HepG2 (cell line): ENCODE results near the gene RNF40. TPM values are rescaled to one million over a fixed set of nuclear protein-coding genes. Genes with fewer than 3 reads are reported as not detected.

Experiments used
- DZIP1 ChIP-seq: sonication (generic); formaldehyde crosslinking; IDR thresholded peaks from 2 replicates; pipeline ENCODE4 v1.5.0; 2020; ENCODE audit warnings: mild to moderate bottlenecking, missing genetic modification reagents
- ELF3 ChIP-seq: IDR thresholded peaks from 2 replicates; pipeline ENCODE4 v1.6.1; 2016; ENCODE audit warnings: missing genetic modification reagents, missing compliant biosample characterization
- GATA4 ChIP-seq: sonication (generic); IDR thresholded peaks from 2 replicates; pipeline ENCODE4 v1.6.1; 2016; ENCODE audit warnings: antibody characterized with exemption, low read depth, borderline replicate concordance
- HNRNPLL ChIP-seq: fragments of 200-400 bp; formaldehyde crosslinking; IDR thresholded peaks from 2 replicates; pipeline ENCODE4 v1.6.1; 2017; ENCODE audit warnings: mild to moderate bottlenecking, low read depth, low read length; ENCODE audit not compliant: poor library complexity, severe bottlenecking
- KDM6A ChIP-seq: IDR thresholded peaks from 2 replicates; pipeline ENCODE4 v1.6.1; 2016; ENCODE audit warnings: low read depth
- RXRB ChIP-seq: IDR thresholded peaks from 2 replicates; pipeline ENCODE4 v1.6.1; 2016; ENCODE audit warnings: borderline replicate concordance, missing genetic modification reagents, missing compliant biosample characterization
- SP2 ChIP-seq: sonication (generic); formaldehyde crosslinking; IDR thresholded peaks from 2 replicates; pipeline ENCODE4 v1.5.1; 2020; ENCODE audit warnings: mild to moderate bottlenecking, missing genetic modification reagents
- ZNF251 ChIP-seq: sonication (generic); formaldehyde crosslinking; IDR thresholded peaks from 2 replicates; pipeline ENCODE4 v1.9.0; 2021; ENCODE audit warnings: mild to moderate bottlenecking, missing genetic modification reagents
- ZNF335 ChIP-seq: sonication (generic); formaldehyde crosslinking; IDR thresholded peaks from 2 replicates; pipeline ENCODE4 v1.4.0; 2020; ENCODE audit warnings: missing genetic modification reagents
- ZNF441 ChIP-seq: sonication (generic); formaldehyde crosslinking; IDR thresholded peaks from 2 replicates; pipeline ENCODE4 v1.7.0; 2021; ENCODE audit warnings: missing genetic modification reagents, borderline replicate concordance
- ZNF530 ChIP-seq: sonication (generic); formaldehyde crosslinking; IDR thresholded peaks from 2 replicates; pipeline ENCODE4 v1.5.0; 2020; ENCODE audit warnings: low read depth, mild to moderate bottlenecking, missing genetic modification reagents
- ZNF619 ChIP-seq: sonication (generic); formaldehyde crosslinking; IDR thresholded peaks from 2 replicates; pipeline ENCODE4 v1.4.0; 2020; ENCODE audit warnings: mild to moderate bottlenecking, missing genetic modification reagents
- ZNF672 ChIP-seq: sonication (generic); formaldehyde crosslinking; IDR thresholded peaks from 2 replicates; pipeline ENCODE4 v1.8.1; 2022; ENCODE audit warnings: missing genetic modification reagents
- ZNF678 ChIP-seq: sonication (generic); formaldehyde crosslinking; IDR thresholded peaks from 2 replicates; pipeline ENCODE4 v1.4.0; 2020; ENCODE audit warnings: mild to moderate bottlenecking, missing genetic modification reagents
- polyA plus RNA-seq, 8 experiments: library from polyadenylated mRNA; depleted of rRNA in 3 of 8; stranded (reverse) in 7 of 8; unstranded in 1 of 8; fragments of >200 nt; fragmentation: Illumina TruSeq in 4 of 8; extraction: Trizol in 4 of 8; gene quantifications; 2 replicates each; pipeline versions ENCODE4 v1.2.1 to v1.2.3, GENCODE V29; 2011 to 2016; ENCODE audit warnings: low read depth in 4 of 8, missing spikeins in 1 of 8, mixed read lengths in 1 of 8; ENCODE audit not compliant: insufficient read depth in 1 of 8
- total RNA-seq, 5 experiments: library from RNA; depleted of rRNA; stranded (reverse); fragments of >200 nt; fragmentation: Illumina TruSeq; extraction: Trizol; gene quantifications; 2 replicates each; pipeline ENCODE4 v1.2.3, GENCODE V29; 2016; ENCODE audit warnings: low read depth in 1 of 5
- TF ChIP-seq, protein P1 (sequence below): IDR thresholded peaks from 2 replicates; pipeline ENCODE4 v1.6.1; 2016
- TF ChIP-seq, protein P2 (sequence below): fragments of 450-650 bp; IDR thresholded peaks from 2 replicates; pipeline ENCODE4 v1.6.1; 2016
- TF ChIP-seq, protein P3 (sequence below): sonication (generic); formaldehyde crosslinking; IDR thresholded peaks from 2 replicates; pipeline ENCODE4 v1.8.0; 2022; ENCODE audit warnings: missing genetic modification reagents, mild to moderate bottlenecking, inconsistent platforms, borderline replicate concordance
- TF ChIP-seq, protein P4 (sequence below): sonication (generic); formaldehyde crosslinking; IDR thresholded peaks from 2 replicates; pipeline ENCODE4 v1.4.0; 2020; ENCODE audit warnings: low read depth, missing genetic modification reagents

Gene RNF40
- total and polyA plus RNA-seq, 2 of the 13 experiments (the other 11 are each of a cell fraction or from before 2014, with no cell fraction given) = 84.0 to 85.6 TPM

GRCh38 chr16:30775392-30776188, 13.5 kb downstream of the RNF40 start (continued):
- TF ChIP-seq, protein P1, sequence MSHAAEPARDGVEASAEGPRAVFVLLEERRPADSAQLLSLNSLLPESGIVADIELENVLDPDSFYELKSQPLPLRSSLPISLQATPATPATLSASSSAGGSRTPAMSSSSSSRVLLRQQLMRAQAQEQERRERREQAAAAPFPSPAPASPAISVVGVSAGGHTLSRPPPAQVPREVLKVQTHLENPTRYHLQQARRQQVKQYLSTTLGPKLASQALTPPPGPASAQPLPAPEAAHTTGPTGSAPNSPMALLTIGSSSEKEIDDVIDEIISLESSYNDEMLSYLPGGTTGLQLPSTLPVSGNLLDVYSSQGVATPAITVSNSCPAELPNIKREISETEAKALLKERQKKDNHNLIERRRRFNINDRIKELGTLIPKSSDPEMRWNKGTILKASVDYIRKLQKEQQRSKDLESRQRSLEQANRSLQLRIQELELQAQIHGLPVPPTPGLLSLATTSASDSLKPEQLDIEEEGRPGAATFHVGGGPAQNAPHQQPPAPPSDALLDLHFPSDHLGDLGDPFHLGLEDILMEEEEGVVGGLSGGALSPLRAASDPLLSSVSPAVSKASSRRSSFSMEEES (CRISPR knock-in tag) = peak; percentile 79
- TF ChIP-seq ZNF619 (CRISPR knock-in tag) (peak; percentile 83; the same call in 1 of the 2 replicates), ZNF335 (CRISPR knock-in tag) (peak; percentile 20; the same call in 1 of the 2 replicates), KDM6A (CRISPR knock-in tag) (no peak), RXRB (peak; percentile 54; the same call in 1 of the 2 replicates), GATA4 (0 out of 2 replicates have a peak, but pooled peaks have one; percentile 51), ZNF441 (CRISPR knock-in tag) (0 out of 2 replicates have a peak, but pooled peaks have one; percentile 80), ZNF678 (peak; percentile 90; the same call in 1 of the 2 replicates), ELF3 (CRISPR knock-in tag) (peak; percentile 80), HNRNPLL (peak; percentile 87), ZNF530 (no peak), DZIP1 (CRISPR knock-in tag) (peak; percentile 75; the same call in 1 of the 2 replicates), ZNF672 (CRISPR knock-in tag) (no peak), SP2 (peak; percentile 5; the same call in 1 of the 2 replicates), ZNF251 (CRISPR knock-in tag) (0 out of 2 replicates have a peak, but pooled peaks have one; percentile 34)
- TF ChIP-seq, protein P2, sequence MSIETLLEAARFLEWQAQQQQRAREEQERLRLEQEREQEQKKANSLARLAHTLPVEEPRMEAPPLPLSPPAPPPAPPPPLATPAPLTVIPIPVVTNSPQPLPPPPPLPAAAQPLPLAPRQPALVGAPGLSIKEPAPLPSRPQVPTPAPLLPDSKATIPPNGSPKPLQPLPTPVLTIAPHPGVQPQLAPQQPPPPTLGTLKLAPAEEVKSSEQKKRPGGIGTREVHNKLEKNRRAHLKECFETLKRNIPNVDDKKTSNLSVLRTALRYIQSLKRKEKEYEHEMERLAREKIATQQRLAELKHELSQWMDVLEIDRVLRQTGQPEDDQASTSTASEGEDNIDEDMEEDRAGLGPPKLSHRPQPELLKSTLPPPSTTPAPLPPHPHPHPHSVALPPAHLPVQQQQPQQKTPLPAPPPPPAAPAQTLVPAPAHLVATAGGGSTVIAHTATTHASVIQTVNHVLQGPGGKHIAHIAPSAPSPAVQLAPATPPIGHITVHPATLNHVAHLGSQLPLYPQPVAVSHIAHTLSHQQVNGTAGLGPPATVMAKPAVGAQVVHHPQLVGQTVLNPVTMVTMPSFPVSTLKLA = peak; percentile 50
- TF ChIP-seq, protein P3, sequence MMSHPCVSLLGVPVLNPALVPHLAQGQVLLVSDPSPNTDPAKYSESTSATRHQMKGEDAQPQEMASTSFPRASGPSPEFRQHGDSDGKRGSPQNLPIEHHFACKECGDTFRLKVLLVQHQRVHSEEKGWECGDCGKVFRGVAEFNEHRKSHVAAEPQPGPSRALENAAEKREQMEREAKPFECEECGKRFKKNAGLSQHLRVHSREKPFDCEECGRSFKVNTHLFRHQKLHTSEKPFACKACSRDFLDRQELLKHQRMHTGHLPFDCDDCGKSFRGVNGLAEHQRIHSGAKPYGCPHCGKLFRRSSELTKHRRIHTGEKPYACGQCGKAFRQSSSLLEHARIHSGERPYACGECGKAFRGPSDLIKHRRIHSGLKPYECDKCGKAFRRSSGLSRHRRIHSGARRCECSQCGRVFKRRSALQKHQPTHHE = peak; percentile 84; the same call in 1 of the 2 replicates
- TF ChIP-seq, protein P4, sequence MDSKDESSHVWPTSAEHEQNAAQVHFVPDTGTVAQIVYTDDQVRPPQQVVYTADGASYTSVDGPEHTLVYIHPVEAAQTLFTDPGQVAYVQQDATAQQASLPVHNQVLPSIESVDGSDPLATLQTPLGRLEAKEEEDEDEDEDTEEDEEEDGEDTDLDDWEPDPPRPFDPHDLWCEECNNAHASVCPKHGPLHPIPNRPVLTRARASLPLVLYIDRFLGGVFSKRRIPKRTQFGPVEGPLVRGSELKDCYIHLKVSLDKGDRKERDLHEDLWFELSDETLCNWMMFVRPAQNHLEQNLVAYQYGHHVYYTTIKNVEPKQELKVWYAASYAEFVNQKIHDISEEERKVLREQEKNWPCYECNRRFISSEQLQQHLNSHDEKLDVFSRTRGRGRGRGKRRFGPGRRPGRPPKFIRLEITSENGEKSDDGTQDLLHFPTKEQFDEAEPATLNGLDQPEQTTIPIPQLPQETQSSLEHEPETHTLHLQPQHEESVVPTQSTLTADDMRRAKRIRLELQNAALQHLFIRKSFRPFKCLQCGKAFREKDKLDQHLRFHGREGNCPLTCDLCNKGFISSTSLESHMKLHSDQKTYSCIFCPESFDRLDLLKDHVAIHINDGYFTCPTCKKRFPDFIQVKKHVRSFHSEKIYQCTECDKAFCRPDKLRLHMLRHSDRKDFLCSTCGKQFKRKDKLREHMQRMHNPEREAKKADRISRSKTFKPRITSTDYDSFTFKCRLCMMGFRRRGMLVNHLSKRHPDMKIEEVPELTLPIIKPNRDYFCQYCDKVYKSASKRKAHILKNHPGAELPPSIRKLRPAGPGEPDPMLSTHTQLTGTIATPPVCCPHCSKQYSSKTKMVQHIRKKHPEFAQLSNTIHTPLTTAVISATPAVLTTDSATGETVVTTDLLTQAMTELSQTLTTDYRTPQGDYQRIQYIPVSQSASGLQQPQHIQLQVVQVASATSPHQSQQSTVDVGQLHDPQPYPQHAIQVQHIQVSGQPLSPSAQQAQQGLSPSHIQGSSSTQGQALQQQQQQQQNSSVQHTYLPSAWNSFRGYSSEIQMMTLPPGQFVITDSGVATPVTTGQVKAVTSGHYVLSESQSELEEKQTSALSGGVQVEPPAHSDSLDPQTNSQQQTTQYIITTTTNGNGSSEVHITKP (CRISPR knock-in tag) = peak; percentile 18
